ENCODE results near the gene VIPR1.

VIPR1 gene

GRCh38 chr3:42511736-42512135 is 9.3 kb downstream of the VIPR1 start:
- DNase-seq = no peak

- DNase-seq = no peak
Measured at GRCh38 chr3:42513121-42513520, 10.7 kb downstream of the VIPR1 start.

DNA sequence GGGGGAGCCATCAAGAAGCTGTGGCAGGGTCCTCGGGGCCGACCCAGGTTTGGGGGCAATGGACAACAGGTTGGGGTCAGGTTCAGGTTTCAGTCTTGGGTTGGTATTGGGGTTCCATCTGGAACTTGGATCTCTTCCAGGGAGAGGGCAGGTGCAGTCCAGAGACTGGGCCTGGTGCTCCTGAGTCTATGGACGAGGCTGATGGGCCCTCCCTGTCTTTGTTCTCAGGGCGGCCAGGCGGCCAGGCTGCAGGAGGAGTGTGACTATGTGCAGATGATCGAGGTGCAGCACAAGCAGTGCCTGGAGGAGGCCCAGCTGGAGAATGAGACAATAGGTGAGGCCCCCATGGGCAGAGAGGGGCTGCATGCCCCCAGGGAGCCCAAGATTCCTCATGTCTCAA is 11.1 kb downstream of the VIPR1 start:
- DNase-seq = no peak

- no peak for DNase-seq
Measured at GRCh38 chr3:42514876-42515275, 12.4 kb downstream of the VIPR1 start.

DNA sequence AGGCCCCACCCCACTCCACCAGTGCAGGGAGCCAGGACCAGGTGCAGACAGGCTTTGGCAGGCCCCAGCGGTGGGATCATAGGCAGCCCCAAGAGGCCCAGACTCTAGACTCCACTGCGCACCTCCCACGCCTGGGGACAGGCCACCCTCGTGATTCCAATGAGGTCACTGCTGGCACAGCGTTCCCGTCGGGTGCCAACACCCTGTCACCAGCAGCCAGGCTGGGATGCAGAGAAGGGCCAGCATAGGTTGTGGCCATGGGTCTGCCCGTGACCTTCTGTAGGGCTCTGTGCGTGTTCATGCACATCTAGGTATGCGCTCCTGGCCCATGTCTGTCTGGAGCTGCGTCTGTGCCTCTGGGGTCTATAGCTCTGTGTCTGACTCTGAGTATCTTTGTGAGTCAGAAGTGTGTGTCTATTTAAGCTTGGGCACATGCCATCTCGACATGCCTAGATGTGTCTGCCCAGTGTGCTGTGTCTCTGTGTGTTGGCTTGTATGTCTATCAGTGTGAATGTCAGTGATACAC is 13.0 kb downstream of the VIPR1 start:
- no peak for DNase-seq

GRCh38 chr3:42515976-42516375 is 13.5 kb downstream of the VIPR1 start:
- no peak for DNase-seq

GRCh38 chr3:42516443-42516842 is 14.0 kb downstream of the VIPR1 start:
- DNase-seq = no peak

GRCh38 chr3:42517117-42517516 is 14.7 kb downstream of the VIPR1 start:
- DNase-seq = no peak

GRCh38 chr3:42518800-42519567 is 16.5 kb downstream of the VIPR1 start:
- DNase-seq = peak; percentile 71

DNA sequence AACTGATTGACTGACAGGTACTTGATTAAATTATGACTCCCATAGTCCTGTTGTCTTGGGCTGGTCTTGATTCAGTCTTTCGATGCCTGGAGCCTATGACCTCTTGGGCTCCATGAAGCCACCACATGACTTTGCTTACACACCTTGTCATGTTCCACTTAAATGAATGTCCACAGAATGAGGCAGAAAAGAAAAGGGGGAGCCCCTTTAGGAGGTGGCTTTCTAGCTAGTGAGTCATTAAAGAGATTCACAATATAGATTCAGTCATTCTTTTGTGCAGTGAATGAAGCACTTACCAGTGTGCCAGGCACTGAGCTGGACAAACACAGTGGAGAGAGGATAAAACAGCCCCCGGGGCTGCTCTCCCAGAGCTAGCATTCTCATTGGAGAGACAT is 17.1 kb downstream of the VIPR1 start:
- DNase-seq = no peak

DNA sequence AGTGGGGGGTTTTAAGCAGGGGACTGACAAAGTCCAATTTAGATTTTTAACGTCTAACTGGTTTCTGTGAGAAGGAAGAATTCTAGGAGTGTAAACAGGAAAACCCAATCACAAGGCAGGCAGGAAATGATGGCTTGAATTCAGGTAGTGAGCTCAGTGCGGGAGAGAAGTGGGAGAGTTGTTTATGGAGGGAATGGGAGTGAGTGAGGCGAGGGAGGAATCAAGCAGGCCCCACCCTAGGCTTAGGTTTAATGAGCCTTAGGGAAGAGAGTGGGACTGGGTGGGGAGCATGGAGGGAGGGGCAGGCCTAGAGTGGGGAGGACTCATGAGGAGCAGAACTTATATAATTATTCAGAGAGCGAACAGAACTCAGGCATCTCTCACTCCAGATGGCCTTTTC is 17.9 kb downstream of the VIPR1 start:
- DNase-seq = no peak

GRCh38 chr3:42520906-42521305 is 18.5 kb downstream of the VIPR1 start:
- no peak for DNase-seq

GRCh38 chr3:42524751-42525150 is 22.3 kb downstream of the VIPR1 start:
- DNase-seq = no peak

- no peak for DNase-seq
Measured at GRCh38 chr3:42525212-42525611, 22.8 kb downstream of the VIPR1 start.

- DNase-seq = no peak
Measured at GRCh38 chr3:42525736-42526345, 23.4 kb downstream of the VIPR1 start.

GRCh38 chr3:42526616-42527367 is 24.3 kb downstream of the VIPR1 start:
- peak; percentile 71 for DNase-seq

DNA sequence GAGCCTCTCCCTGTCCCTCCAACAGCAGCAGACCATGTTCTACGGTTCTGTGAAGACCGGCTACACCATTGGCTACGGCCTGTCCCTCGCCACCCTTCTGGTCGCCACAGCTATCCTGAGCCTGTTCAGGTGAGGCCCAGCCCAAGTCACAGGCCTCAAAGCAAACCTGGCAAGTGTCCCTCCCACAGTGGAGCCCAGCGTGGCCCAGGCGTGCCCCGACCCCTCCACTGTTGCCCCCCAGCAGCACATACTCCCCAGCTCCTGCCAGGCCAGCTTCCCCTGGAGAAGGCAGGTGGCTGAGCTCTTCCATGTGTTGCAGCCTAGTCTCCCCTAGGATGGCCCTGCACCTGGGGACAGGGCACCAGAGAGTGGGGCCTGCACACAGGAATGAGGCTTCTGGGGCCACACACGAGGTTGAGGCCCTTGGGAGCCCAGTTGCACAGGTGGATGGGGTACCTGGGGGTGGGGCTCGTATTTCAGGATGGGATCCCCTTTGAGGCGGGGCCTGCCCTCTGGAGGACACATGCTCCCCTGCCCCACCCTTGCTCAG is 25.0 kb downstream of the VIPR1 start:
- no peak for DNase-seq

DNA sequence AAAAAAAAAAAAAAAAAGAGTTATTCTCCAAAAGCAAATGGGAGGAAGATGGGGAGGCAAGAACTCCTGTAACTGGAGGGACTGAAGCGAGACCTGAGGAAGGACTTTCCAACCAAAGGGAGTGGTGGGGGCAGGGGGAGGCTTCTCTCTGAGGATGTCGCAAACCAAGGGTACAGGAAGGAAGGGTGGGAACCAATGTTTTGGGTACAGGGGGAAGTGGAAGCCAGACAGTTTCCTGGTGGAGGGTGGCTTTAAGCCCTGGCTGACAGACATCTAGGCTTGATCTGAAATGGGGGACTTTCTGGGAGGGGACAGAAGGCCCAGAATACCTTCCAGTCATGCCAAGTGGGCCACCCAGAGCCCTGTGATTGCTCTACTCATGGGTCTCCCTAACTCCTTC is 27.0 kb downstream of the VIPR1 start:
- DNase-seq = peak; percentile 58

- DNase-seq = no peak
Measured at GRCh38 chr3:42530073-42530472, 27.6 kb downstream of the VIPR1 start.

DNA sequence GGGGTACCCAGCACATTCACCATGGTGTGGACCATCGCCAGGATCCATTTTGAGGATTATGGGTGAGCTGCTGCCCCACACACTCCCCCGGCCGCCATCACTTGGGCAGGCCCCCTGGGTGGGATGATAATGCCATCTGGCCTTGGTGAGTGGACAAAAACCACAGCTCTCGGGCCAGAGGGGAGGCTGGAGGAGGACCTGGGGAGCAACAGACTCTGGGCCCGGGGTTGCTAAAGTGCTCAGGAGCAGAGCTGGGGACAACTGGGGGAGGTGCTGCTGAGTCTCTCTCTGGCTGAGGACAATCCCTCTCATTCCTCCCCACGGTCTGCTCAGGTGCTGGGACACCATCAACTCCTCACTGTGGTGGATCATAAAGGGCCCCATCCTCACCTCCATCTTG is 29.0 kb downstream of the VIPR1 start:
- no peak for DNase-seq

DNA sequence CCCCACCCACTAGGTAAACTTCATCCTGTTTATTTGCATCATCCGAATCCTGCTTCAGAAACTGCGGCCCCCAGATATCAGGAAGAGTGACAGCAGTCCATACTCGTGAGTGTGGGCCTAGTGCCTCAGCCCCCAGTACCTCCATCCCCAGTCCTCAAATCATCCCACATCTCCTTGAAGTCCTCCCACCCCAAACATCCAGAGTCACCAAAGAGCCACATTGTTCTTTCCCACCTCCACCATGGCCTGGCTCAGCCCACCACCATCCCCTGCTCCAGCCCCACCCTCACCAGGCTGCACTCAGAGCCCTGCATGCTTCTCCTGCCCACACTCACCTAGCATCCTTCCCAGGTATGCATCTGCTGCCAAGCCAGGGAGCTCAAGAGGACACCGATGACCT is 29.8 kb downstream of the VIPR1 start:
- DNase-seq = no peak

GRCh38 chr3:42533161-42533897 is 30.9 kb downstream of the VIPR1 start:
- no peak for DNase-seq
